WTC11 (cell line): ENCODE data around the gene GLIPR1. TPM values are rescaled to one million over a fixed set of nuclear protein-coding genes. Genes with fewer than 3 reads are reported as not detected.

Source experiments
- ATAC-seq: fragments of 200-7000 bp; cut with Tn5 transposase; 2 replicates; pipeline ENCODE4 v1.10.0; 2021; ENCODE audit warnings: mild to moderate bottlenecking, moderate library complexity
- CTCF ChIA-PET: fragments of 300-600 bp; sonication (Branson Sonifier 250); formaldehyde crosslinking; loops from one replicate; lab custom pipeline; 2021; ENCODE audit warnings: antibody characterized with exemption; lab: Charles Lee
- POLR2A ChIA-PET: fragments of 350-600 bp; sonication (Branson Sonifier 250); formaldehyde crosslinking; loops from one replicate; lab custom pipeline; 2021; ENCODE audit warnings: antibody characterized with exemption; lab: Charles Lee
- DNase-seq: peaks from one replicate; pipeline ENCODE4 v3.0.0; 2021; ENCODE audit warnings: low spot score
- H3K27ac Mint-ChIP-seq: 2 replicates; pipeline ENCODE4 v1.8.0; 2021; ENCODE audit warnings: mixed read lengths
- H3K27me3 Mint-ChIP-seq: 2 replicates; pipeline ENCODE4 v1.8.0; 2021; ENCODE audit warnings: low read depth, mild to moderate bottlenecking, moderate library complexity, mixed read lengths
- H3K36me3 Mint-ChIP-seq: 2 replicates; pipeline ENCODE4 v1.8.0; 2021; ENCODE audit warnings: mixed read lengths
- H3K4me1 Mint-ChIP-seq: 2 replicates; pipeline ENCODE4 v1.8.0; 2022; ENCODE audit warnings: mixed read lengths
- H3K4me3 Mint-ChIP-seq: 2 replicates; pipeline ENCODE4 v1.8.0; 2021; ENCODE audit warnings: mild to moderate bottlenecking, moderate library complexity, mixed read lengths
- H3K9me3 Mint-ChIP-seq: 2 replicates; pipeline ENCODE4 v1.8.0; 2021; ENCODE audit warnings: mixed read lengths
- AFF4 ChIP-seq: sonication (generic); formaldehyde crosslinking; IDR thresholded peaks from 2 replicates; pipeline ENCODE4 v1.8.1; 2023; ENCODE audit warnings: mild to moderate bottlenecking, missing genetic modification reagents, borderline replicate concordance
- ATF2 ChIP-seq: sonication (generic); formaldehyde crosslinking; IDR thresholded peaks from 2 replicates; pipeline ENCODE4 v1.8.1; 2022; ENCODE audit warnings: low read depth, missing genetic modification reagents, borderline replicate concordance
- CBFB ChIP-seq: sonication (generic); formaldehyde crosslinking; IDR thresholded peaks from 2 replicates; pipeline ENCODE4 v1.8.1; 2022; ENCODE audit warnings: mild to moderate bottlenecking, low read depth, missing genetic modification reagents
- PRDM15 ChIP-seq: sonication (generic); formaldehyde crosslinking; IDR thresholded peaks from 2 replicates; pipeline ENCODE4 v1.8.0; 2022; ENCODE audit warnings: missing genetic modification reagents
- PRRX2 ChIP-seq: fragments of 250-450 bp; sonication (Bioruptor Pico); IDR thresholded peaks from 2 replicates; pipeline ENCODE4 v1.8.0; 2021; ENCODE audit warnings: mild to moderate bottlenecking
- RORB ChIP-seq: fragments of 250-450 bp; sonication (Bioruptor Pico); IDR thresholded peaks from 2 replicates; pipeline ENCODE4 v1.9.0; 2021; ENCODE audit warnings: mild to moderate bottlenecking
- SOX15 ChIP-seq: fragments of 250-450 bp; sonication (Bioruptor Pico); IDR thresholded peaks from 2 replicates; pipeline ENCODE4 v1.9.0; 2021; ENCODE audit warnings: mild to moderate bottlenecking
- STAT6 ChIP-seq: sonication (generic); formaldehyde crosslinking; conservative IDR thresholded peaks from 2 replicates; pipeline ENCODE4 v1.8.1; 2023; ENCODE audit warnings: mild to moderate bottlenecking, low read depth, missing genetic modification reagents, moderate library complexity
- TEAD1 ChIP-seq: sonication (generic); formaldehyde crosslinking; IDR thresholded peaks from 2 replicates; pipeline ENCODE4 v1.8.0; 2022; ENCODE audit warnings: mild to moderate bottlenecking, missing genetic modification reagents
- ZNF232 ChIP-seq: sonication (generic); formaldehyde crosslinking; IDR thresholded peaks from 2 replicates; pipeline ENCODE4 v1.8.0; 2022; ENCODE audit warnings: mild to moderate bottlenecking, missing genetic modification reagents
- total RNA-seq: library from RNA; stranded (reverse); gene quantifications from 3 replicates; pipeline ENCODE4 v1.2.3, GENCODE V29; 2021
- TF ChIP-seq, protein P1 (sequence below): fragments of 250-450 bp; sonication (Bioruptor Pico); IDR thresholded peaks from 2 replicates; pipeline ENCODE4 v2.1.2; 2022; ENCODE audit warnings: mild to moderate bottlenecking, moderate library complexity

Gene GLIPR1
- total RNA-seq, 1 experiment from 2014 or later = 0.28 TPM

DNA sequence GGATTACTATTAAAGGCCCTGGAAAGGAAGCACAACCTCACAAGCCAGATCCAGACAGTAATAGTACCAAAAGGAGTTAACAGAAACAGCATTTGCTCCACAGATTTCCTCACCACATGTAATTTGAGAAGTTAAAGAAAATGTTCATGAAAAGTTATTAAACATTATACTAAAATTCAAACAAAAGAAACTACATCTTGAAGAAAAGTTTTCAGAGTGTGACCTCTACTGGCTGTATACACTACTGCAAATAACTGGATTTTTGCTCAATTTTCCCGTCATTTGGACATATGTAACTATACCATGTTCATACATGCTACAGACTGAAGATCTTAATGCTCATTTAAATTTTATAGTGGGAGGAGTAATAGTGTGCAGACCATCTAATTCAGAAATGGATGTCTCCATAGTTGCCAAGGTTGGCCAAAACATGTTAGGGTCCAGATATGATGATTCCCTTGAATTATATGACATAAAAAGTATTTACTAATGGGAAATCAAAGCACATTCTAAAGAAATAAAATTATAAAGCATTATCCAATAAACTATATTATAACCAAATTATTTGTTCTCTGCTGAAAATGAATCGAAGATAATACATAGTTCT is 25.3 kb downstream of the GLIPR1 start (continued):
- TF ChIP-seq AFF4 (CRISPR knock-in tag) = no peak
- no peak for TF ChIP-seq PRRX2 (CRISPR knock-in tag)
- TF ChIP-seq SOX15 (CRISPR knock-in tag) = no peak
- TF ChIP-seq ZNF232 (CRISPR knock-in tag) = no peak
- TF ChIP-seq, protein P1, sequence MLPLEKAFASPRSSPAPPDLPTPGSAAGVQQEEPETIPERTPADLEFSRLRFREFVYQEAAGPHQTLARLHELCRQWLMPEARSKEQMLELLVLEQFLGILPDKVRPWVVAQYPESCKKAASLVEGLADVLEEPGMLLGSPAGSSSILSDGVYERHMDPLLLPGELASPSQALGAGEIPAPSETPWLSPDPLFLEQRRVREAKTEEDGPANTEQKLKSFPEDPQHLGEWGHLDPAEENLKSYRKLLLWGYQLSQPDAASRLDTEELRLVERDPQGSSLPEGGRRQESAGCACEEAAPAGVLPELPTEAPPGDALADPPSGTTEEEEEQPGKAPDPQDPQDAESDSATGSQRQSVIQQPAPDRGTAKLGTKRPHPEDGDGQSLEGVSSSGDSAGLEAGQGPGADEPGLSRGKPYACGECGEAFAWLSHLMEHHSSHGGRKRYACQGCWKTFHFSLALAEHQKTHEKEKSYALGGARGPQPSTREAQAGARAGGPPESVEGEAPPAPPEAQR (CRISPR knock-in tag) = no peak
- no peak for TF ChIP-seq RORB (CRISPR knock-in tag)
- no peak for TF ChIP-seq ATF2 (CRISPR knock-in tag)
- no peak for TF ChIP-seq TEAD1
- no peak for TF ChIP-seq PRDM15 (CRISPR knock-in tag)
- no peak for TF ChIP-seq STAT6 (CRISPR knock-in tag)

- no peak overlapping the region for H3K27ac Mint-ChIP-seq
- ATAC-seq (no peak), DNase-seq (no peak)
- H3K27me3 Mint-ChIP-seq = no peaks in the 10 kb centered on the region
- no peaks in the 10 kb centered on the region for H3K9me3 Mint-ChIP-seq
- ChIA-PET CTCF (no interaction called here), POLR2A (no interaction called here)
- TF ChIP-seq CBFB (CRISPR knock-in tag) = no peak
- H3K36me3 Mint-ChIP-seq = peaks cover 21% of the 10 kb centered on the region
- no peak overlapping the region for H3K4me3 Mint-ChIP-seq
- peaks cover 13% of the 10 kb centered on the region for H3K4me1 Mint-ChIP-seq
These were observed 26.5 kb downstream of the GLIPR1 start for GRCh38 chr12:75507086-75507485.
